Testis (tissue), 2 donors: ENCODE measurements around the gene NPHP4.

Source experiments
- CTCF ChIP-seq, 3 experiments: fragments of 450-650 bp in 2 of 3; fragments of 200-600 bp in 1 of 3; sonication (generic) in 1 of 3; IDR thresholded peaks; one replicate each; pipeline ENCODE4 v1.5.1; 2016 to 2019; ENCODE audit warnings: antibody characterized with exemption in 3 of 3, mild to moderate bottlenecking in 2 of 3, moderate library complexity in 1 of 3
- POLR2A ChIP-seq: fragments of 450-650 bp; IDR thresholded peaks from one replicate; pipeline ENCODE4 v1.6.1; 2017; ENCODE audit warnings: antibody characterized with exemption, mild to moderate bottlenecking, moderate library complexity

- TF ChIP-seq CTCF (IDR thresholded peaks at IDR 0.05) = no peak
- no peak for TF ChIP-seq POLR2A
These were observed 119.3 kb downstream of the NPHP4 start for GRCh38 chr1:5872886-5873285.
